Mesodermal cell (in vitro differentiated cells): ENCODE measurements around the gene FTO.

Source experiments
- H3K27ac ChIP-seq: 2 replicates; pipeline ENCODE4 v1.7.0; 2013; ENCODE audit warnings: mild to moderate bottlenecking, low read depth, low read length, moderate library complexity; ENCODE audit not compliant: severe bottlenecking
- H3K36me3 ChIP-seq: 2 replicates; pipeline ENCODE4 v1.7.1; 2013; ENCODE audit warnings: mild to moderate bottlenecking, low read length, moderate library complexity; ENCODE audit not compliant: control insufficient read depth, insufficient read depth
- H3K4me1 ChIP-seq: one replicate; pipeline ENCODE4 v1.7.1; 2013; ENCODE audit warnings: mild to moderate bottlenecking, low read length; ENCODE audit not compliant: insufficient read depth, control insufficient read depth, poor library complexity, severe bottlenecking
- H3K4me3 ChIP-seq: 2 replicates; pipeline ENCODE4 v1.7.0; 2013; ENCODE audit warnings: low read length, control low read depth, mild to moderate bottlenecking; ENCODE audit not compliant: insufficient read depth, poor library complexity, severe bottlenecking; ENCODE audit errors: extremely low read depth
- H3K9me3 ChIP-seq: 2 replicates; pipeline ENCODE4 v1.7.1; 2013; ENCODE audit warnings: mild to moderate bottlenecking, low read length, moderate library complexity; ENCODE audit not compliant: control insufficient read depth
- WGBS, 2 experiments: methylation state at CpG; one replicate each; pipeline ENCODE4 v1.1.5; 2013; ENCODE audit warnings: missing lambda C conversion rate in 2 of 2; ENCODE audit not compliant: insufficient coverage in 2 of 2; 5-methylcytosine and 5-hydroxymethylcytosine counted together

FTO gene

GRCh38 chr16:54199487-54200160 lies 495.7 kb downstream of the FTO start:
- H3K27ac ChIP-seq, result no peak overlapping the region
- no peaks in the 10 kb centered on the region for H3K36me3 ChIP-seq
- no peak overlapping the region for H3K4me3 ChIP-seq
- 87 to 88% methylated on average over 16 to 18 of the region's 19 CpGs for WGBS, 2 experiments
- H3K4me1 ChIP-seq, result no peaks in the 10 kb centered on the region
- H3K9me3 ChIP-seq, result no peaks in the 10 kb centered on the region

DNA sequence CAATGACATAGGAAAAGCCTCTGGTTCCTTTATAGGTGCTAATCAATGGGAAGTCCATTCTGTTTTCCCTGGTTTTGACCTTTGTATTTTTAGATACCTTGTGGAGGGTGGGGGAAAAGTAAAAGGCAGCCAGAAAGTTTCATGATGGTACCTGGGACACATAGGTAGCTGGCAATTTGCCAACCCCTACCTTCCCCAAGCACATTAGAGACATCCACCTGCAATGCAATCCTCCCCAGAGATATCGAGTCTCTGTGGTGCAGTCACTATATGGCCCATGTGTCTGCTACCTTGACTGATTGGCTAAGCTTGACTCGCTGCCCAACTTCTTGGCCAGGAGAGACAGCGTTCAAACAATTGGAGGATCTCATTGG lies 496.2 kb downstream of the FTO start:
- no peaks in the 10 kb centered on the region for H3K4me1 ChIP-seq
- WGBS, 2 experiments, result 92 to 100% methylated on average over 3 of the region's 3 CpGs
- H3K36me3 ChIP-seq, result no peaks in the 10 kb centered on the region
- no peak overlapping the region for H3K4me3 ChIP-seq
- no peak overlapping the region for H3K27ac ChIP-seq
- no peaks in the 10 kb centered on the region for H3K9me3 ChIP-seq

DNA sequence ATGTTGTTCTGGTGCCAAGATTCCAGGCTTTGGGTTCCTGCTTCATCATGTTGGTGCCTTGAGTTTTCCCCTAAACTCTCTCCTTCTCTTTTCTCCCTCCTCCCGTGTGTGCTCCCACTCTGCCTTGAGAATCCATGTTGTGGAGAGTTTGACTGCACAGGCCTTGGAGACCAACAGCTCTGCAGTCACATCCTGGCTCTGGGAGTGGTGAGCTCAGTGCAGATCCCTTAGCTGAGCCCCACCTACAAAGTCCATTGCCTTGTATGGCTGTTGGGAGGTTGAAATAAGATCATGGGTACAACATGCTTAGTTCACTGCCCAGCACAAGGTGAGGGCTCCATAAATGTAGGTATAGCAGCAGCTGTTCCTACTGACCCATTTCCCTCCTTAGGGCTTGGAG lies 496.8 kb downstream of the FTO start:
- no CpG with 5 or more reads among the region's 1 CpG for WGBS, 2 experiments
- Histone ChIP-seq H3K36me3 (no peaks in the 10 kb centered on the region), H3K4me3 (no peak overlapping the region), H3K9me3 (no peaks in the 10 kb centered on the region), H3K27ac (no peak overlapping the region), H3K4me1 (no peaks in the 10 kb centered on the region)

DNA sequence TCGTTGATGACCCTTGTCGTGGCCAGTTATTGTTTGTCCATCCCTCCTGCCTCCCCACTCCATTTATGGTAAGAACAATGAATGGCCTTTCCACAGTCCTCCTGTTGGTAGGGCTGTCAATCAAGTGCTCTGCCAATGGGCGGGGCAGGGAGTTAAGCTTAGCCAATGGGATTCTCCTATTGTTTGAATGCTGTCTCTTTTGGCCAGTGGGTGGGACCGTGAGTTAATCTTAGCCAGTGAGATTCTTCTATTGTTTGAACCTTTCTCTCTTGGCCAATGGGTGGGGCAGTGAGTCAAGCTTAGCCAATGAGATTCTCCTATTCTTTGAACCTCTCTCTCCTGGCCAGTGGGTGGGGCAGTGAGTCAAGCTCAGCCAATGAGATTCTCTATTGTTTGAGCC lies 497.2 kb downstream of the FTO start:
- H3K4me3 ChIP-seq, result no peak overlapping the region
- no peaks in the 10 kb centered on the region for H3K9me3 ChIP-seq
- no peak overlapping the region for H3K27ac ChIP-seq
- WGBS, 2 experiments, result 100% methylated on average over 3 of the region's 4 CpGs
- no peaks in the 10 kb centered on the region for H3K4me1 ChIP-seq
- H3K36me3 ChIP-seq, result no peaks in the 10 kb centered on the region
